COLO668 (cell line): ENCODE measurements around the gene GPBAR1.

Source experiments
- DNase-seq: peaks from one replicate; lab custom pipeline; 2025; ENCODE audit not compliant: unreplicated experiment; lab: John Stamatoyannopoulos, UW

GPBAR1 gene

DNA sequence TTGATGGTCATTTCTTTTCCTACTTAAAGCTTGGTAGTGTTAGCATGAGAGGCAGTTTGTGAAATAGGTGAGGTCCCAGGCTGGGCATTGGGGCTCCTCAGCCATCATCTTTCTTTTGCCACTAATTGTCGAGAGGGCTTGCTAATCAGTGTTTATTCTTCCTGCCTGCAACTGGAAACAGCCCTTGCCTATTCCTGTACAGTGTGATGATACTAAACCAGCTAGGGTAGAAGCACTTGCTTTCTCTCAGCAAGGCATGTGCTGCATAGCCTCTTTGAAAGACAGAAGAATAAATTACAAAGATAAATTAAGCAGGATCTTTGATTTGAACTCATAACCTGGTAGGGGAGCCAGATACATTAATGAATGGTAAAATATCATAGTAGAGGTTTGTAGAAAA, 16.6 kb upstream of the GPBAR1 start:
- no peak for DNase-seq

DNA sequence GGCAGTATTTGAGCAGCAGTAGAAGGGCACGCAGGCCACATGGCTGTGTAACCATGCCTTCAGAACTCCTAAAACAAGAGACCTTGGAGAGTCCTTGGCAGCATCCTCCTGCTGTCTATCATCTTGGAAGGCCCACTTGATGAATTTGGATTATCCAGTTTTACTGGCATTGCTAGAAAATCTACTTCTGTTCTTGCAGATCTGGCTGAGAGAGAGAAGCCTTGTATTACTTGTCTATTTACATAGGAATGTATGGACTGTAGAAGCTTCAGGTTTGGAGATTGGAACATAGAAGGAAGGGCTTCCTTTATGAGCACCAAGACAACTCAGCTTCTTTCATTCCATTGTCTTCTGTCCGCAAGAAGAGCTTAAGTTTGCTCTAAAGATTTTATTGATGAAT, 16.1 kb upstream of the GPBAR1 start:
- DNase-seq, result no peak

DNA sequence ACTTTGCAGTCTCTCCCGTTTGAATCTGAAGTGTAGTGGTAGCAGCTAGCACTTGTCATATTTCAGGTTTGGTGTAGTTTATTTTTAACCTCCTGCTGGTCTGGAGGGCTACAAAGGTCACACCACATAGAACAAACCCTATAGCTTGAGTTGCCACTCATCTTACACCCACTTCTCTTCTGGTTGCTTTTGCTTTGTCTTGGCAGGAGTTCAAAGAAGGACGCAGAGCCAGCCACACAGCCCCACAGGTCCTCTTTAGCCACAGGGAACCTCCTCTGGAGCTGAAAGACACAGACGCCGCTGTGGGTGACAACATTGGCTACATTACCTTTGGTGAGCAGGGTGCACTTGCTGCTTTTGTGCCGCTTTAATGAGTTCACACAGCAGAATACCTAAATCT, 15.6 kb upstream of the GPBAR1 start:
- DNase-seq, result no peak

DNA sequence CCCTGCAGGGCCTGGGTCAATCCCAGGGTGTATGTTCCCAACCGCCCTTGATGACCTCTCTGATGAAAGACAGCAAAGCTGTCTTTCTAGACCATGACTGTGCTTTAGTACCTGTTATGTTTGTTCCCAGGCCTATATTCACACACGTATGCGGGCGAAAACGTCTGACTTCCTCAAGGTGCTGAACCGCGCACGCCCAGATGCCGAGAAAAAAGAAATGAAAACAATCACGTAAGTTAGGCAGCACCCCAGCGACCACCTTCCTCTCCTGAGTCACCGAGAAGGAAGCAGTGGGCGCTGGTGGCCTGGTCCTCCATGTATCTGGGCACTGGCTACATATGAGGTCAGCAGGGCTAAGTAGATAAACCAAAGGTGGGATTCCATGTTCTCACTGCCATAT, 11.1 kb upstream of the GPBAR1 start:
- DNase-seq, result no peak

DNA sequence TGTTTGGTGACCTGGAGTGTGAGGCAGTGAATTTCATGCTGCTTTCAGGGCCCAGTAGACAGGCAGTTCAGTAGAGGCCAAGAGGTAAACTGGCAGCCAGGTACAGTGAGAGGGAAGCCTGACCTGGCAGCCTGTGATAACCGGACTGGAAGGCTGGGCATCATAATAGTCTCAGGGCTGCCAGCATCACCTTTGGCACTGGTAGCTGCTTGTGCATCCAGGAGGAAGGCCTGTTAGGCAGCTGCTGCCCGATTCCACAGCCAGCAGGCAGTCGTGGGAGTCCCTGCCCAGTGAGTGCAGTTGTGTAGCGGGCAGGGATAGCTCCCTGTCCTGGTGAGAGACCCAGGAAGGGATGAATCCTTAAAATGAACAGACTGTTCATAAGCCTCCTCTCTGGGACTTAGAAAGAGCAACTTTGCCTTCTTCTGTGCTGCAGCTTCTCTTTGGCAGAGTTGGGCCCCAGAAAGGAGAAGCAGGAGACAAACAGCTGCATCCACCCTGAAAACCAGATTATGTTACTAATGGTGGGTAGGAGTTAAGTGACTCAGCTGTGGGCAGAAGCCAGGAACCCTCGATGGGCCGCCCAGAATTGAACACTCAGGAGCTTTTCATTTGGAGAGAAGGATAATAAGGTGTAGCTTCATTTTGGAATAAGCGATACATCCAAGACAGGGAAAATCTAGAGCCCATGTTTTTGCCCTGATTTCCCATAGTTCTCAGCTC, 8.1 kb upstream of the GPBAR1 start:
- DNase-seq, result no peak

- DNase-seq, result no peak
These were observed 7.6 kb upstream of the GPBAR1 start for GRCh38 chr2:218253232-218253625.

GRCh38 chr2:218255446-218255845, 5.4 kb upstream of the GPBAR1 start:
- DNase-seq, result no peak

- DNase-seq, result no peak
These were observed 4.0 kb upstream of the GPBAR1 start for GRCh38 chr2:218256612-218257350.

- peak; percentile 19 for DNase-seq
These were observed 3.3 kb upstream of the GPBAR1 start for GRCh38 chr2:218257390-218257981.

GRCh38 chr2:218259099-218259961, 1.5 kb upstream of the GPBAR1 start:
- DNase-seq, result no peak

DNA sequence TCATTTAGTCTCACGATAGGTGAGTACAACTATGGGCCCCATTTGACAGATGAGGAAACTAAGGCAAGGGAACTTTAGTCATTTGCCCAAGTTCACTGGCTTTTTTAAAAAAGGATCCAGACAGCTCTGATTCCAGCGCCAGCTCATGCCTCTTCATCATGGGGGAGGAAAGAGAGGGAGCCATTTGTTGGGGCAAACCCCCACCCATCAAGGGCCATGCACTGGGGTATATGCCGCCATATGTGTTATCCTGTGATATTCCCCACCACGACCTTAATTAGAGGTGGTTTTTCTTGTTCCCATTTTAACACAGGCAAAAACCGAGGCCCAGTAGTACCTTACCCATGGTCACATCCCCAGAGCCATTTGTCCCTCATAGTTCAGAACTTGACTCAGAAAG, 649 bp upstream of the GPBAR1 start:
- no peak for DNase-seq

DNA sequence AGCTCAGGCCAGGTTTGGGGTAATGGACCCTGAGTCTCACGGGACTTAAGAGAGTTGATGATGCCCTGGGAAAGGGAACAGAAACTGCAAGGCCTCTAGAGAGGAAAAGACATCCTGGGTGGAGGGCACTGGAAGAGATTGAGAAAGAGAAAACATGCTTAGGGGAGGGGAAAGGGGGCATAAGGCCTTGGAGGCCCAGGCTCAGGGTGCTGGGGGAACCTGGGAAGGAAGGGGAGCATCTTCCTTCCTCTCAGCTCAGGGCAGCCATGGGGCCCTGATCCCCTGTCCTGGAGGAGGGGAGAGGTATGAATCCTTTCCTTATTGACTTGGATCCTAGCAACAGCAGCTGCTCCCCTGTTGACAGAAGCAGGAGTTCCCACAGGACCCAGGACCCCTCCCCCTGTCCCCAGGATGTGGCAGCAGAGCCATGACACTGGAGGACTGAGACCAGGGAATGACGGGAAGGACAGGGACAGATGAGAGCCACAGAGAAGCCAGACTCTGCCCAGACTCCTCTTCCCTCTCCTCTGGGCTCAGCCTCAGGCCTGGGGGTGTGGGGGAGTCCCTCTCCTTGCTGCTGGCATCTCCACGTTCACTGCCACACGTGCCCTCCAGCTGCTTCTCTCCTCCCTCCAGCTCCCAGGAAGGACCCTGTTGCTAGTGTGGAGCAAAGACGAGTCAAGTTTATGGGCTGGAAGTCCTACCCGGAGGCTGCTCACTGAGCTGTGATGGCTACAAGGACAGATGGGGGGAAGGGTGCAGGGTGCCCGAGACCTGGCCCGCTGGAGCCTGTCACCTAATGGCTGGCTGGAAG, 815 bp downstream of the GPBAR1 start:
- DNase-seq, result peak; percentile 72

DNA sequence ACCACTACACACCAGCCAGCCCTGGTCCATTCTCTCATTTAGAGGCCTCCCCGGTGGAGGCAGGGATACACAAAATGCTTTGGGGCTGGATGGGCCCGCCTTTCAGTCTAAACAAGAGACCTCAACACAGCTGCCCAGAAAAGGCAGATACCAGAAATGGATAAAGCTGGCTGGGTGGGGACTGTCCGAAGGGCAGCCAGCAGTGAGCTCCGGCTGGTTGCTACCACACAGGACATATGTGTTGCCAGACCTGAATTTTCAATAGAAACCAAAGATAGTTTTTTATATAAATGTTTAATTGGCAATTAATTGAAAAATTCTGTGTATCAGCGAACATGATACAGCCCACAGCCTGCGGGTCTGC, 1.4 kb downstream of the GPBAR1 start:
- DNase-seq, result no peak

DNA sequence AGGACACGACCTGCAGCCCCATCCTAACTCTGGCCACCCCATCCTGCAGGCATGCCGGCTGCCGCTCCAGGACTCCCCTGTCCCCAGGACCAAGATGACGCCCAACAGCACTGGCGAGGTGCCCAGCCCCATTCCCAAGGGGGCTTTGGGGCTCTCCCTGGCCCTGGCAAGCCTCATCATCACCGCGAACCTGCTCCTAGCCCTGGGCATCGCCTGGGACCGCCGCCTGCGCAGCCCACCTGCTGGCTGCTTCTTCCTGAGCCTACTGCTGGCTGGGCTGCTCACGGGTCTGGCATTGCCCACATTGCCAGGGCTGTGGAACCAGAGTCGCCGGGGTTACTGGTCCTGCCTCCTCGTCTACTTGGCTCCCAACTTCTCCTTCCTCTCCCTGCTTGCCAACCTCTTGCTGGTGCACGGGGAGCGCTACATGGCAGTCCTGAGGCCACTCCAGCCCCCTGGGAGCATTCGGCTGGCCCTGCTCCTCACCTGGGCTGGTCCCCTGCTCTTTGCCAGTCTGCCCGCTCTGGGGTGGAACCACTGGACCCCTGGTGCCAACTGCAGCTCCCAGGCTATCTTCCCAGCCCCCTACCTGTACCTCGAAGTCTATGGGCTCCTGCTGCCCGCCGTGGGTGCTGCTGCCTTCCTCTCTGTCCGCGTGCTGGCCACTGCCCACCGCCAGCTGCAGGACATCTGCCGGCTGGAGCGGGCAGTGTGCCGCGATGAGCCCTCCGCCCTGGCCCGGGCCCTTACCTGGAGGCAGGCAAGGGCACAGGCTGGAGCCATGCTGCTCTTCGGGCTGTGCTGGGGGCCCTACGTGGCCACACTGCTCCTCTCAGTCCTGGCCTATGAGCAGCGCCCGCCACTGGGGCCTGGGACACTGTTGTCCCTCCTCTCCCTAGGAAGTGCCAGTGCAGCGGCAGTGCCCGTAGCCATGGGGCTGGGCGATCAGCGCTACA, 2.1 kb downstream of the GPBAR1 start:
- DNase-seq, result no peak

- DNase-seq, result no peak
These were observed 3.2 kb downstream of the GPBAR1 start for GRCh38 chr2:218263817-218264641.

- DNase-seq, result no peak
These were observed 4.2 kb downstream of the GPBAR1 start for GRCh38 chr2:218264773-218265561.

- no peak for DNase-seq
These were observed 4.8 kb downstream of the GPBAR1 start for GRCh38 chr2:218265626-218266025.
